Measurements from ENCODE around the gene RAD51D.

DNA sequence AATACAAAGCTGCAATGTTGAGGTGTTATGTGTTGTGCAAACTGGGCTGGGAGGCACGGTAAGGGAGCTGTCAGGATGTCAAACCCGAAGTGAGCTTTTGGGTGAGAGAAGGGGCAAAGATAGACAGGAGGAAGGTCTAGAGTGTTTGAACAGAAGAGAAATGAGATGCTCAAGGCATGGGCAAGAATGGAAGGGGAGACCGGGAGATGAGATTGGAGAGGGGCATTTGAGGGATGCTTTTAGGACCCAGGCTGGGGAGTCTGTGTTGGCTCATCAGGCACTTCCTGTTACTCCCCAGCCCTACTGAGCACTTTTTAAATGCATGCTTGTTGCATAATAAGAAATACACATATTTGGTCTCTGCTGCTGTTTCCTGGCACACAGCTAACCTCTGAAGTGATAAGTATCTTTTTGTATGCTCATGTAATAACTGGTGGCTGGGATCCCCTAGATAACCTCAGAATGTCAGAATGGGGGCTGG is 41.7 kb upstream of the RAD51D start:
- no peak for TF ChIP-seq ZNF596 (tag by site-specific recombination; IDR thresholded peaks at IDR 0.05)
- TF ChIP-seq, protein P1, sequence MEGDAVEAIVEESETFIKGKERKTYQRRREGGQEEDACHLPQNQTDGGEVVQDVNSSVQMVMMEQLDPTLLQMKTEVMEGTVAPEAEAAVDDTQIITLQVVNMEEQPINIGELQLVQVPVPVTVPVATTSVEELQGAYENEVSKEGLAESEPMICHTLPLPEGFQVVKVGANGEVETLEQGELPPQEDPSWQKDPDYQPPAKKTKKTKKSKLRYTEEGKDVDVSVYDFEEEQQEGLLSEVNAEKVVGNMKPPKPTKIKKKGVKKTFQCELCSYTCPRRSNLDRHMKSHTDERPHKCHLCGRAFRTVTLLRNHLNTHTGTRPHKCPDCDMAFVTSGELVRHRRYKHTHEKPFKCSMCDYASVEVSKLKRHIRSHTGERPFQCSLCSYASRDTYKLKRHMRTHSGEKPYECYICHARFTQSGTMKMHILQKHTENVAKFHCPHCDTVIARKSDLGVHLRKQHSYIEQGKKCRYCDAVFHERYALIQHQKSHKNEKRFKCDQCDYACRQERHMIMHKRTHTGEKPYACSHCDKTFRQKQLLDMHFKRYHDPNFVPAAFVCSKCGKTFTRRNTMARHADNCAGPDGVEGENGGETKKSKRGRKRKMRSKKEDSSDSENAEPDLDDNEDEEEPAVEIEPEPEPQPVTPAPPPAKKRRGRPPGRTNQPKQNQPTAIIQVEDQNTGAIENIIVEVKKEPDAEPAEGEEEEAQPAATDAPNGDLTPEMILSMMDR (tag by site-specific recombination; IDR thresholded peaks at IDR 0.05): no peak
- TF ChIP-seq ZFP3 (tag by site-specific recombination; IDR thresholded peaks at IDR 0.05; ENCODE audit: low read depth): no peak
- no peak for TF ChIP-seq ZNF24 (tag by site-specific recombination; IDR thresholded peaks at IDR 0.05)
- TF ChIP-seq ZNF311 (tag by site-specific recombination; IDR thresholded peaks at IDR 0.05; ENCODE audit: borderline replicate concordance): no peak
- no peak for TF ChIP-seq ZNF433 (tag by site-specific recombination; IDR thresholded peaks at IDR 0.05; ENCODE audit: low read depth)
- TF ChIP-seq, protein P2, sequence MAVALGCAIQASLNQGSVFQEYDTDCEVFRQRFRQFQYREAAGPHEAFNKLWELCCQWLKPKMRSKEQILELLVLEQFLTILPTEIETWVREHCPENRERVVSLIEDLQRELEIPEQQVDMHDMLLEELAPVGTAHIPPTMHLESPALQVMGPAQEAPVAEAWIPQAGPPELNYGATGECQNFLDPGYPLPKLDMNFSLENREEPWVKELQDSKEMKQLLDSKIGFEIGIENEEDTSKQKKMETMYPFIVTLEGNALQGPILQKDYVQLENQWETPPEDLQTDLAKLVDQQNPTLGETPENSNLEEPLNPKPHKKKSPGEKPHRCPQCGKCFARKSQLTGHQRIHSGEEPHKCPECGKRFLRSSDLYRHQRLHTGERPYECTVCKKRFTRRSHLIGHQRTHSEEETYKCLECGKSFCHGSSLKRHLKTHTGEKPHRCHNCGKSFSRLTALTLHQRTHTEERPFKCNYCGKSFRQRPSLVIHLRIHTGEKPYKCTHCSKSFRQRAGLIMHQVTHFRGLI (tag by site-specific recombination; IDR thresholded peaks at IDR 0.05): no peak
